ENCODE measurements around the gene RBMY1E. TPM values are rescaled to one million over a fixed set of nuclear protein-coding genes. Genes with fewer than 3 reads are reported as not detected.

The RBMY1E gene
- total and polyA plus RNA-seq, 2 donors (not counting 1 experiment from before 2014, with no cell fraction given): not detected

Other genes starting within 250 kb of the RBMY1E start
- gene RBMY1D, start 23.5 kb downstream of the RBMY1E start, total RNA-seq: not detected in 2 replicates
- not detected in 2 replicates for gene RBMY1D, start 23.5 kb downstream of the RBMY1E start, polyA plus RNA-seq